GM21619 (cell line): ENCODE measurements around the gene GALNT2.

Source experiments
- ATAC-seq: cut with Tn5 transposase; IDR thresholded peaks from one replicate; pipeline ENCODE4 v1.9.1; 2021; ENCODE audit not compliant: unreplicated experiment

The GALNT2 gene

DNA sequence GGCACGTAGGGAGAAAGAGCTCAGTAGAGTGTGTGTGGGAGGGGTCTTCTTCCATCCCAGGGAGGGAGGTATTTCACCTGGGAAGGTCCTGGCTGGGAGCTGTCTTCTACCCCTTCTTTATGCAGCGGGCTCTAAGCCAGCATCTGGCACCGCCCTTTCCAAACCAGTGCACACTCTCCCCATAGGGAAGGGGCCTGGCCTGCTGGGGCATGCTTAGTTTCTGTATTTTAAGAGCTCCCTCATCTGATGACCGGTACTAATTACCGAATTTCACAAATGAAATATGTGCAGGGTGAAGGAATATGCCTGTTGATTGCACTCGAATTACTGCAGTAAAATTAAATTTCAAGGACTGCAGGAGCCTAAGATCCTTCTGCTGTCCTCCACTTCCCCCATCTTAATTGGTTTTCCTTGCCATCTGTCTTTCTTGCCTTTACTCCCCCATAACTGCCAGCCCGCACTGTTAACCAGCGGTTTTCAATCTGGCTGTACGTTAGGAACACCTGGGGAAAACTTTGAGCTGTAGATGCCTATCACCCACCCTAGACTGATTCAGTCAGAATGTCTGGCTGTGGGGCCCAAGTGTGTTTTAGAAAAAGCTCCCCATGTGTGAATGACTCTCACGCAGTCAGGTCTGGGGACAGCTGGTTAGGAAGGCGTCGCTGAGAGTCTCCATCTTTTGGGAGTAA, 20.1 kb downstream of the GALNT2 start:
- no peak for ATAC-seq

DNA sequence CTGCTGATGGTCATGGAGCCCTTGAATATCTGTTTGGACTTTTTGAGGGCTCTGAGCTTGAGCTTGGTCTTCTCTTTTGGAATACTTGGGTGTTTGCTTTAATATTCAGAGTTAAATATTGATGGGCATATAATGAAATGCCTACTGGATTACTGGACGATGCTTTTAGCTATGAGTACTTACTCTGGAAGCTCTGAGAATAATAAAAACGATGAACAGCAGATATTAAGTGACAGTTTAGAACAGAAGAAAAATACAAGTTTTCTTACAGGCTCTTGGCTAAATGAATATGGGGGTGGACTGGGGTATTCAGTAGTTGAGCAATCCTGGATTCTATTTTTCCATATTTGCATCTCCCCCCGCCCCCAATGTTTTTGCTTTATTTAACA, 20.7 kb downstream of the GALNT2 start:
- no peak for ATAC-seq

DNA sequence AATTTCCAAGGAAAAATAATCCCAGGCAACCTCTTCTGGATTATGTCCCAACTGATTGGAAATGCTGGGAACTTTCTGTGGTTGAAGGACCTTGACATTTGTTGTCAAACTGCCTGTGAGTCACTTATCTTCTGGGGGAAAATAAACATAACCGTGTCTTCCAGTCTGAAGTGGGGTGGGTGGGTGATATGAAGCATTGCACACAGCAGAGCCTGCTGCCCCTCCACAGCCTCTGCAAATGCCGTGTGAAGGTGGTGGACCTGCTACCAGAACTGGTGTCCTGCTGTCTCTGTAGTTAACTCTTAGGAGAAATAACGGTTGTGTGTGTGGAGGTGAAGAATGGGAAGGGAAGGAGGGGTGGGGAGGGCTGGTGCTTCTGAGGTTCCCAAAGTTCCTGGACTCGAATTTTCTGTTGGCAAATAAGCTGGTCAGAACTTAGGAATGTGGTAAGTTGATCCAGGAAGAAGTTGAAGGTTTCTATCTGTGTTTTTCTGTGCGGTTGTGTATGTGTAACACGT, 23.2 kb downstream of the GALNT2 start:
- no peak for ATAC-seq

DNA sequence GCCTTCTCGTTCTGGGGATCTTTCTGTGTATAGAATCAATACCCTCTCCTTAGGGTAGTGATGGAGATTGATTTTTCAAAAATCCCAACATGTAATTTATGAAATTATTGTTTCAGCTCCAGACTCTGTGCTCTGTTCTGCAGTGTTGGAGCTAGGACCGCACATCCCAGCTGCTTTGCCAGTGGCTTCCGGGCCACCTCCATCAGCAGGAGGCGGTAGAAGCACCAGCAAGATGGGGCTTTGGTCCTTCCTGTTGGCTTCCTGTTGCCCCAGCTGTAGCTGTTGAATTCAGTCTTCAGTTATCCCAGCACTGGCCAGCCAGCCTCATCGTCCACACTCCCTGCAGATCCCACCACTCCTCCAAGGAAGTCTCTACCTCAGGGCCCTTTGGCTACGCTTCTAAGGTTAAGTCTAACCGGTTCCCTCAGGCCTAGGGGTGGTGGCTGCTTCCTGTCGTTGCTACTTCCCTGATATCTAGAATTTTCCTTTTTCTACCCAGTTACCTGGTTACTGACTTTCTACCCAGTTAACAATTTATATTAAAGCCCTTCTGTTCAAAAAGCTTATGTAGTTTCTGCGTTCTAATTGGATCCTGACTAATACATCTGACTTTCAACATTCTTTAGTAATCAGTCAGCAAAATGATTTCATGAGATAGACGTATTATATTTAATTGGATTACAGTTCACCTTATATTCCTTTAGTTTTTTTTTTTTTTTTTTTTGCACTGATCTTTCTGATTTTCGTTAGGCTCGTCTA, 24.6 kb downstream of the GALNT2 start:
- no peak for ATAC-seq

DNA sequence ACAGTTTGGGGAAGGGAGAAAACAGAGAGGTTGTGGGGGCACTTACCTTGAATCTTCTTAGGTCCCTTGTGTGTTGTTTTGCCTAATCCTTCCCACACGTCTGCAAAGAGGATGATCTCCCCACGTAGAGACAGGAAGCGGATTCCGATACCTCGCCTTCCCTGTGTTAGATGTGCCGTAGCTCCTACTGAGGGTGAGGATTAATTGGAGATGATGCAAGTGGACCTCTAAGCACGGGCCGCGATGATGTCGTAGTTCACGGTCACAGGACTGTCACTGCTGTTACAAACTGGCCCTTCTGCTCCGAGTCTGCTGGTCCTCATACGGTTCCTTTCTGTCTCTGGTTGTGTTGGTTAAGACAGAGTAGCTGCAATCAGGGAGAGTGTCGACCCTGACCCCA, 27.7 kb downstream of the GALNT2 start:
- no peak for ATAC-seq

DNA sequence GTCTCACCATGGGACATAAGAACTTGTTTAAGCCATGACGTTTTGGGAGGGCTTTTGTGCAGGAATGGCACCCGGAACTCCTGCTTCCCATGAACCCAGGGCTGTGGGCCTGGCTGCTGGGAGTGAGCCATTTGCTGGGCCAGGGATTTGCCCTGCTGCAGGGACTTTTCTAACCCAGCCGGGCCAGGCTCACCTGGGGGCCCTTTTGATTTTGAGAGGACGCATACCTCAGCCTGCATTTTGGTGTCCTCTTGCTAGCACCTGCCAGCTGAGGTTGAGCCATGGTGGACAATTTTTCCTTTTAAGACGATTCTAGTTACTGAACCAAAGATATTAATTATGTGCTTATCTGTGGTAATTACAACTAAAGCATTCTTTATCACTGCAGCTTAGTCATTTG, 28.9 kb downstream of the GALNT2 start:
- ATAC-seq: no peak

DNA sequence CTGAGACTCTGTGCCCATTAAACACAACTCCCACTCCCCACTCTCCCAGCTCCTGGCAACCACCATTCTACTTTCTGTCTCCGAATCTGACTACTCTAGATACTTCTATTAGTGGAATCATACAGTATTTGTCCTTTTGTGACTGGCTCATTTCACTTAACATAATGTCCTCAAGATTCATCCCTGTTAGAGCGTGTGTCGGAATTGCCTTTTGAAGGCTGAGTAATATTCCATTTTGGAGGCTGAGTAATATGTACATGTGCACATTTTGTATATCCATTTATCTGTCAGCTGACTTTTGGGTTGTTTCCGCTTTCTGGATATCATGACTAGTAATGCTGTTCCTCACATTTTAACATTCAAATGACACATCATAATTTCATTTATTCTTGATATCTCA, 30.3 kb downstream of the GALNT2 start:
- ATAC-seq: no peak

DNA sequence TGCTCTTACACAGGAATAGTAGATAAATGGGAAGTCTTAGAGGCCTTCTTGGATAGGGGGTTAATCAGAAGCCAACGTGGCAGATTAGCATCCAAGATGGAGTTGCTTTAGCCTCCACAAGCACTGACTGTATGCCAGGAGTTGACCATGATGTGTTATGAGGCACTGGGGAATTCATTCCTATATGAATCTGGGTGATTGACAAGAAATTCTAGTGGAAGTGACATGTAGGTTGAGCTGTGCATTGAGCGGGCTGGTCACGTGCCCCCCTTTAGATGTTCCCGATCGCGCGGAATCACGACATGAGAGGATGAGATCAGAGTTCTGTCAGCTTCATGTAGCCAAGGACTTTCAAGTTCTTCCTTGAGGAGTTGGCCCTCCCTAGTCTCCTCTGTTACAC, 31.7 kb downstream of the GALNT2 start:
- ATAC-seq: no peak

DNA sequence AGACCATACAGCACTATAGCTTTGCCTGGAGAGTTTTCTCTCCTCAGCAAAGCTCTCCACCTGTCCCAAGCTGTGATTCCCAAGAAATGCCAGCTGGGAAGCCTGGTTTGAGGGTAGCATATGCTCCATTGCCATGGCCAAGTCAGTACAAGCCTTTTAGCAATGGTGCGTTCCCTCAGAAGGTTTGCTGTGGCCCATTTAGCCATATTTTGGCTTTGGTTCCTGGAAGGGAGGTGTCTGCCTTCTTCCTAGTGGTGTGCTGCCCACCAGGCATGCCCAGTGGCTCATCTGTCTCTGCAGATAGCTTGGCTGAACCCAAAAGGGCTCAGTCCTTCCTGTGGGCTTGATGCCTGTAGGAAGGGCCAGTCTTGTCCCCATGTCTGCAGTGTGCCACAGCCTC, 32.4 kb downstream of the GALNT2 start:
- no peak for ATAC-seq

DNA sequence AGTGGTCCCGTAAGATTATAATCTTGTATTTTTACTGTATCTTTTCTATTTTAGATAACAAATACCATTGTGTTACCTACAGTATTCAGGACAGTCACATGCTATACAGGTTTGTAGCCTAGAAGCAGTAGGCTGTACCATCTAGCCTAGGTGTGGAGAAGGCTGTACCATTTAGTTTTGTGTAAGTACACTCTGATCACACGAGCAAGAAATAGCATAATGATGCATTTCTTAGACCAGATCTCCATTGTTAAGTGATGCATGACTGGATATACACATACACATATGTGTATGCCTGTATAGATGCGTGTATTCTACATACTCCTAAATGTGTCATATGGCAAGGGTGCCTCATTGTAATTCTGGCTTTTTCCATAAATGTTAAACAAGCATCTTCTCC, 33.9 kb downstream of the GALNT2 start:
- no peak for ATAC-seq

DNA sequence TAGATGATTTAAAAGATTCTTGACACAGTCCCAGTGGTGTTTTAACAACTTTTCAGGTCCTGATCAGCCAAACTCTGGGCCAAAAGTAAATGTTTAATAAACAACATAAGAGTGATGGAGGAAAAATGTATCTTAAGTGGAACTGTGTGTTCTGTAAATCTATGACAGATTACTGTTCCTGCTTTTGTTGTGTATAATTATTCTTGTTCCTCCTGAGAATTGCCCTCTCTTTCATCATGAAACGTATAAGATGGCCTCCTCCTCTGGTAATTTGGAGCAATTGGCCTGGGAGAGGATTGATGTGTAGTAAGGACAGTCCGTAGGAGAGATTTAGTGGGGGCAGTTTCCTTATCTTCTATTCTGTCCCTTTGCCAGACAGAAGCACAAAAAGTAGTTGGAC, 34.5 kb downstream of the GALNT2 start:
- ATAC-seq: no peak

DNA sequence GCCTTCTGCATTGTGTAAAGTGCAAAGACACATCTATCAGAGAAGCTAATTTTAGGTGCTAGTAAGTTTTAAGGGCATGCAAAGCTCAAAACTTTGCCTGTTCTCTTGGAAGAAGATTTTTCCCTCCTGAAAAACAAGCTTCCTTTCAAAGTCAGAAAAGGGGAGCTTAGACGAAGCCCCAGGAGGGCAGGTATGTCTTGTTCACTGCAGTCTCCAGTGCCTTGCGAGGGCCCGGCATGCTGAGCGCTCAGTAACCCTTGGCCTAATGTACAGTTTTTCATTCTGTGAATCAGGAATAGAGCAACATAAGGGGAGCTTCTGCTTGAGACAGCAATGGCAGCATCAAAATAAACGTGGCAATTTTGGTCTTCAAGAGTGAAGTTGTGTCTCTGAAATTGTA, 35.0 kb downstream of the GALNT2 start:
- no peak for ATAC-seq

DNA sequence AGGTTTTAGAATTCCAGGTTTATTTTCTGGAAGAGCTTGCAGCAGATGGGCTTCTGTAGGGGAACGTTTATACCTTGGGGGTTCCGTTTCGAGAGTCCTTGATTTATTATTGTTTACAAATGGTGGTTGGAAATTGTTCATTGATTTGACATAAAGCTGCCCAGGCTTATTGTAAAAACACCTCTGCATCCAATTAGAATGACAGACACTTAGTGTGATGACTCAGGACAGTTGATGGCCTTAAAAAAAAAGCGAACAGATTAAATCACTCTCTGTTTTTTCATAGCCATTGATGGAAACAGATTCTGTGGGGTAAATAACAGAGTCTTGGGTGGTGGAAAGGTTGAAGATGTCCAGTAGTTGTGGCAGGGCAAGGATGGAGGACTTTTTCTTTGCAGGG, 35.4 kb downstream of the GALNT2 start:
- no peak for ATAC-seq

DNA sequence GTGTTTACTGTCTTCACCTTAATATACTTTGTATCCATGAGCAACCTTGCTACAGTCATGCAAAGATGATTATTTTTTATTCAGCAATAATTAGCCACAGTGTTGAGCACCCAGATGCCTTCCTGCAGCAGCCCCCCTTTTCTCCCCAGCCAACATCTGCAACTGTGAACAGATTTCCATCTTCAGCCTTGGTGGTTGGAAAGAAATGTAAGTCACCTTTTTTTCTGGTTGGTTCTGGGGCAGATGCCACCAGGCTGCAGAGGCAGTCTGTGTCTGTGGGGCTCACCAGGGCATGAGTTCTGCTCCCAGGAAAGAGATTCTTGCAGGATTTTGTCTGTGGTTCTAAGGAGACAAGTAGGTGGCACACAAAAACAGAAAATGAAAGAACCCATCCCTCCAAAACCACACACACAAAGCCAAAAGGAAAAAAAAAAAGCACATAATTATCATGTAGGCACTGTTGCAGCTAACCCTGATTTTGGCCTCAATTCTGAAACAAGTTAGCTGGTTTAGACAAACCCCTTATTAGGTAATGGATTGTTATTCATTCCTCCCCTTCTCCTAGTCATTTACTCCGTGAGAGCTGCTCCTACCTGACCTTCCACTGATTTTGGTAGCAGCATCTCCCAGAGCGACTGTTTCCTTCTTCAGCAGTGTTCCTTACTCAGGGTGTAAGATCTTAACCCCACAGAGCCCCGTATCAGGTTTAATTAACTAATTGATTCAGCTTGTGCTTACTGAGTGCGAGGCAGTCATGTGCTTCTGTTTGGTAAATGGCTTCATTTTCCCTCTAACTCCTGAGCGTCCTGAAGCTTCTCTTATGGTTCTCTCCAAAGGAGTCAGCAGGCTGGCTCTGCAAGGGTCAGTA, 36.5 kb downstream of the GALNT2 start:
- no peak for ATAC-seq

DNA sequence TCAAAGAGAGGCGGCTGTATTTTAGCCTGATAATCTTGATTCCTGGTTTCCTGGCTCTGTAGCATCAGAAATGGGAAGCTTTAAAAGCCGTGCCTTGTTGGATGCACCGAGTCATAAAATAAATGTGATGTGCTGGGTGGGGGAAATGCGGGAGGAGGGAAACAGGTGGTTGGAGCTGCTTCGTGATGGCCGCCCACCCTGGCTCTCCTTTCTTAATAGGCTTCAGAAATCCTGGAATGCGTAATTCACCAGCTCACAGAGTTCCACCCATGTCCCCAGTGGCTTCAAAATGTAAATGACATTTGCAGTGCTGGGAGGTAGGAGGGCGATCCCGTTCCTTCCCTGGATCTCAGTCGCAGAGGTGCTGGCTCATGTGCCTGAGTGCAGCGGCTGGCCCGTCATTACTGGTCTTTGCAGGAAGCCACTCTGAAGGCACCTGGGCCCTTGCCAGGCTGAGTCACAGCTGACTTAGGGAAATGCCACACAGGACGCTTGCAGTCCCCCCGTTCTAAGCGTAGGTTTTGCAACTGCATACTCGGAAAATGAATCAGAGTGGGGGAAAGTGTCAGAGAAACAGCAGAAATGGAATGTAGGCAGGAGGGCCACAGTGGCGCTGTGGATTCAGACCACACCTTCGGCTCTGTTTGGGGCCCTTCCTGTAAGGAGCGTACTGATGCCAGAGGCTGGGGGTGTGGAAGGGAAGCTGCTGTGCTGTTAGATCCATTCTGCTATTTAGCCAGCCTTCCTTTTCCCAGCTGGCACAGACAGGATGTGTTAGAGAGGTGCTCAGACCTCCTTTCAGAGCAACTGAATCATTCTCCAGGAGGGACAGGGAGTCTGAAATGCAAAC, 37.6 kb downstream of the GALNT2 start:
- ATAC-seq: peak; percentile 48

DNA sequence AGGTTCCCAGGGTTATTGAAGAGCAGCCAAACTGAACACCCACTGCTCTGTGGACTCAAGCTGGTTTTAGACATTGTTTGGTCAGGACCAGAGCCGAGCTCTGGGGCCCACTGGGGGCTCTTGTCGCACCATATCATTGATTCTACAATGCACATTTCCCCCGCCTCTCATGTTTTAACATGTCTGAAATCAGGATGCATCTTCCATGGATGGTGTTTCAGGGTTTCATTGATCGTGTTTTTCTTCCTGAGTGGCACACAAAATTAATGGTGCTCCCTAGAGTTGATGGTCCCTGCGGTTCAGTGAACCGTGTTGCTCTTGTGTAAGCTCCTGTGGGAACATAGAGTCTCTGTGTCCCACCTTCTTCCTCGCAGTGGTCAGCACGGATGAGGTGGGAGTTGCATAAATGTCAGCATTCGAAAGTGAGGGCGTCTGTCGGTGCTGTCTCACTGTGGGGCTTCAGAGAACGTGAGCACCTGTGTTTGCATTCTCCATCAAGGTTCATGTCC, 38.3 kb downstream of the GALNT2 start:
- ATAC-seq: no peak

DNA sequence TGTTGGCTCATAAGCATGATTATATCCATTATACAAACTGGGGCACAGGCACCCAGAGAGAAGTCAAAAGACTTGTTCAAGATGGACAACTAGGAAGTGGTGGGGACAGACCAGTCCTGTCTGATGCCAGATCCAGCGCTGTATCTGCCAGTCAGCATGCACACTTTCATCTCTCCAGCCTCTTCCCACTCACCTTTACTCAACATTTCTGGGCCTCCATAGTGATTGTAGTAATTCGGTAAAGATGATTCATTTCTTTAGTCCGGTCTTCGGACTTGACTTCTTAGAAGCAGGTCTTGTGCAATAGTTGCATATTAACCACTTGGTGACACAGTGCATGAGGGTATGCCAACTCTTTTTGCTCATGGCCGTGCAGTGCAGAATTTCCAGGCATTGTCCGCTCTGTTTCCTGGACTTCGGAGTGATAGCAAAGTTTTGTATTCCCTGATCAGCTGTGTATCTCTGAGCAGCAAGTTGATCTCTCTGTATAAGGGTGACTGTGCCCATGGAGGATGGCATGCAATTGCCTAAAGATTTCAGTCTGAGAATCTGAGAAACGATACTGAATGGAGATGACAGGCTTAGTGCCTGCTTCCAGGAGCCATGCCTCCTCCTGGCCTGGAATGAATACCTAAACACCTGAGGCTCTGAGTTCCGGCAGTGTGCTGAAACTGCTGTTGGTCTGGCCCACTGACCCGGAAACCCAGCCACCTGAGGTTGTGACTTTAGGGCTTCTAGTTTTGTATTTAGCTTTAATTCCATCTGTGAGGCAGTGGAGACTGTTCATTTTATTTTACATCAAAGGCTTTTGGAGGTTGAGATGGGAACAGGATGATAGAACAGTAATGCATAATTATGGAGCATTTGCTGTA, 39.0 kb downstream of the GALNT2 start:
- ATAC-seq: no peak

DNA sequence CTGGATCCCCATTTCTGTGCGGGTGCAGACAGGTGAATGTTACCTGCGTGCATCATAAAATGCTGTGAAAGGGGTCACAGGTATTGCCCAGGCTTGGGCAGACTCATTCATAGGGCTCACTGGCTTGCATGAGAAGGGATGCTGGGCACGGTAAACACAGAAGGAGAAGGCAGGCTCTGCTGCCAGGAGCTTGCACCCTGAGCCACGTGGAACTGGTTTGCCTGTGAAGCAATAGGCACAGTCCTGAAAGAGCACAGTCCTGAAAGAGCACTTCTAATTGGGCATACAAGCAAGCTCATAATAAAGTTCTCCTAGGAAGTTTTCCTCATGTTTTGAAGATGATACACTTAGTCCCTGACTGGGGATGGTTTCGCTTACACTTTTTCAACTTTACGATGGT, 40.9 kb downstream of the GALNT2 start:
- no peak for ATAC-seq

DNA sequence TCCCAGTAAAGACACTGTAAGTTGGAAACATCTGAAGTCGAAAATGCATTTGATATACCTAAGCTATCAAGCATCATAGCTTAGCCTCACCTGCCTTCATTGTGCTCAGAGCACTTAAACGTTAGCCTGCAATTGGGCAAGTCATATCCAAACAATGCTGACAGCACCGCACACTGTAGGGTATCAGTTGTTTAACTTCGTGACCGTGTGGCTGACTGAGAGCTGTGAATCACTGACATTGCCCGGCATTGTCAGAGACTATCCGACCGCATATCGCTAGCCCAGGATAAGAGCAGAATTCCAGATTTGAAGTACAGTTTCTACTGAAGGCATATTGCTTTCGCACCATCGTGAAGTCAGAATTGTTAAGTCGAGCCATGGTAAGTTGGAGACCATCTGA, 41.5 kb downstream of the GALNT2 start:
- no peak for ATAC-seq

DNA sequence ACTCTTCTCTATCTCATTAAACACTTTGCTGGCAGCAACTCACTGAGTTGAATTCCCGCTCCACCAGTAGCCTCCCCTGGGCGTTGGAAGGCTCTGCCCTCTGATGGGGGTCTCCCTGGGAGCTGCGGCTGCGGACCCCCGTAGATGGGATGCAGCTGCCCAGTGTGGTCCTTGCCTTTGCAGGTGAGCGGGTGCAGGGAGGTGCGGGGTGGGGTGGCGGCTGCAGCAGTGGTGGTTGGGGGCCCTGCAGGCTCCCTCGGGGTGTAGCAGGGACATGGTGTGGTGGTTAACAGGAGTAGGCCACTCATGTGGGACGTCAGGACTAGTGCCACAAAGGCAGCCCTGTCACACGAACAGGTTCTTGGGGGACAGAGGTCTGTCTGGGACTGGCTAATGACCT, 42.0 kb downstream of the GALNT2 start:
- no peak for ATAC-seq
